Neuron (in vitro differentiated cells): ENCODE data around the gene KCTD15.

Experiments used
- H2AFZ ChIP-seq: one replicate; pipeline ENCODE4 v1.6.1; 2013; ENCODE audit warnings: low read depth, mild to moderate bottlenecking, inconsistent platforms, low read length, moderate library complexity
- H3K27me3 ChIP-seq: one replicate; pipeline ENCODE4 v1.6.1; 2013; ENCODE audit warnings: low read length; ENCODE audit not compliant: insufficient read depth
- H3K36me3 ChIP-seq: one replicate; pipeline ENCODE4 v1.6.1; 2013; ENCODE audit warnings: low read length; ENCODE audit not compliant: insufficient read depth
- H3K4me1 ChIP-seq: one replicate; pipeline ENCODE4 v1.6.1; 2013; ENCODE audit warnings: low read length; ENCODE audit not compliant: insufficient read depth
- H3K4me3 ChIP-seq: 2 replicates; pipeline ENCODE4 v1.5.1; 2013; ENCODE audit warnings: mild to moderate bottlenecking, low read length, moderate library complexity
- H3K9me3 ChIP-seq: one replicate; pipeline ENCODE4 v1.6.1; 2013; ENCODE audit warnings: low read length

Gene KCTD15

DNA sequence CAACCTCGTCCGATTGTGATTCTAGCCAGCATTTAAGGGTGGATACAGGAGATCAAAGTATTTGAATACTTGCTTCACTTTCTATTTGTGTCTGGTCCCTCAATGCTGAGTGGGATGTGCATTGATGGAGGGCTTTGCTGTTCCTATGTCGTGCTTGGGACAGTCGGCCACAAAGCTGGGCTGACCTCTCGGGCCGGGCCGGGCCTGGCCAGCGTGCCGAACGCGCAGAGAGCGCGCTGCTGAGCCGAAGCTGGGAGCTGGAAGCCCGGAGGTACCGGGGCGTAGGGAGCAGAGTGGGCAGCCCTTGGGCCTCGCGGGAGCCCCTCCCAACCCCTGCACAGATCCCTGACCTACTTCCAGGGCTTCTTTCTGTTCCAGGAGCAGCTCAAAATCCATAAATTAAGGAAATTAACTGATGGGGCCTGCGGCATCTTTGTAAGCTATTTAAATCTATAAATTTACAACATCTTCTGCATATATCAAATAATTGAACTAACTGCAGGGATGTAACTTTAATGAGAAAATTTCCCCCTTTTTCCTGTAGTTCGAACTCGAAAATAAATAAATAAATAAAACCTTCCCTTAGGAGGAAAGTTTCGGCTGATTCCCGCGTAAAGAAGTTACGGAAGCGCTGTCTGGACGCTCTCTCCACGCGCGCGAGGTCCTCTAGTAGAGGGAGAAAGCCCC, 1.8 kb upstream of the KCTD15 start:
- Histone ChIP-seq H3K27me3 (no peaks in the 10 kb centered on the region), H3K4me3 (peak overlapping the region; percentile 97), H2AFZ (peak overlapping the region; percentile 19), H3K4me1 (peaks cover 16% of the 10 kb centered on the region), H3K36me3 (peaks cover 7% of the 10 kb centered on the region), H3K9me3 (no peaks in the 10 kb centered on the region)

DNA sequence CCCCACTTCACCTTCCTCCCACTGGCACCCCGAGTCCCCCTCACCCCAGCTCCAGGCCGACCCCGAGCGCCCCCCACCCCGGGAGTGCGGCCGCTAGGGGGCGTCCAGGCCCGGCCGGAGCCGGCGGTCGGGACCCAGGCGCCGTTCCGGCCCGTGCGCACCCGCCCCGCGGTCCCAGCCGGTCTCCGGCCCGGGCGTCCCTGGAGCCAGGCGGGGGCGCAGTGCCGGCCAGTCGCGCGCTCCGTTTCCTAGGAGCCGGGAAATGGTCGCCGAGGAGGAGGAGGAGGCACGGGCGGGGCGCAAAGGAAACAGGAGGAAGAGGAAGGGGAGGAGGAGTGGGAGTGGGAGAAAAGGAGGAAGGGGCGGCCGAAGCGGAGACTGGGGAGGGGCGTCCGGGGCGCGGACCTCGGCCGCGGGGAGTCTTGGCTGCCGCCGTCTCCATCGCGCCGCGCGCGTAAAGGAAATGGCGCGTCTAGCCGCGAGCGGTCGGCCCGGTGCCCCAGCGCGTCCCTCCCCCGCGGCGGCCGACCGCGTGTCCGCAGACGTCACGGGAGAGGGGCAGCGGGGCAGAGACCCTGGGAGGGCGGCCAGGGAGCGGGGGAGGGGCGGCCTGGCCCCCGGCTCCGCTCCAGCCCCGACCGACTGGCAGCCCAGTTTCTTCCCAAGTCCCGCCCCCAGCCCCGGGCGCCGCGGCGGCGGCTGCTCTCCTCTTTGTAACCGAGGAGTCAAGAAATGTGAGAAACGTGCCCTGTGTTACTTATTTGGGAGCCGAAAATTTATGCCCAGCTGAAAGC, 1.1 kb upstream of the KCTD15 start:
- peaks cover 16% of the 10 kb centered on the region for H3K4me1 ChIP-seq
- H3K4me3 ChIP-seq: peak overlapping the region; percentile 97

DNA sequence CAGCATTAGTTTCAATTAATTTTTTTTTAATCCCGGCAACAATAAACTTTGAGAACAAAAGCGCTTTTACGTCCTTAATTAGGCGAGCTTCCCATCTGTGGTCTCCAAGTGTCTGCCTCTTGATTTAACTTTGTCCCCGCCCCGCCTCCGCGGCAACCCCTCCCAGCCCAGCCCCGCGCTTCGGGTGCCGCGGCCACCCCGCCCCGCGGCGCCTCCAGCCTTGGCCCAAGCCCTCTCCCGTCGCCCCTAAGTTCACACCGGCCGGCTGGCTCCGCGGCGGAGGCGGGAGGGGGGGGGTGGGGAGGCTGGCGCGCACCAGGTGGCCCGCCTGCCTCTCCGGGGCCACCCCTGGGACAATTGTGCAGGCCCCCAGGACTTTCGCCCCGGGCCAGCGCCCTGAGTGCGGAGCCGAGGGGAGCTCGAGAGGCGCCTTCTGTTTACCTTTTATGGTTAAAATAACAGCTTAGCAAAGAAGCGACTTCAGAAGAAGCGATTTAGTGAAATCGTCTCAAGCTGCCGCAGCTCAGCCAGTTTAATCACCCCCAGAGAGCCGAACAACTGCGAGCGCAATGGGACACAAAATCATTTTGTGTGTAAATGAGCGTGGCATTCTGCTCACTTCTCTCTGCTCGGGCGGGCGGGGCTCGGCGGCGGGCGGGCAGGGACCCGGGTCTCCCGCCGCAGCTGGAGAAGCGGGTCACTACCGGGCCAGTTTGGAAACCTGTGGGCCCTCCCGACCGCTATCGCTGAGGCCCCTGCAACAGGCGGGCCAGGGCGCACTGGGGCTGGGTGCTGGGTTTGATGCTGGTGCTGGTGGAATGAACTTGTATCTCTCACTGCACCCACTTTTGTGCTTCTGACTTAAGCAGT, 1.4 kb downstream of the KCTD15 start:
- H2AFZ ChIP-seq: no peak overlapping the region
- no peaks in the 10 kb centered on the region for H3K27me3 ChIP-seq
- no peaks in the 10 kb centered on the region for H3K9me3 ChIP-seq
- peaks cover 38% of the 10 kb centered on the region for H3K36me3 ChIP-seq
- H3K4me3 ChIP-seq: peak overlapping the region; percentile 97
- peaks cover 16% of the 10 kb centered on the region for H3K4me1 ChIP-seq

More for the DNA sequence above, 1.1 kb upstream of the KCTD15 start:
- peak overlapping the region; percentile 19 for H2AFZ ChIP-seq
- peaks cover 14% of the 10 kb centered on the region for H3K36me3 ChIP-seq
- H3K9me3 ChIP-seq: no peaks in the 10 kb centered on the region
- H3K27me3 ChIP-seq: no peaks in the 10 kb centered on the region

DNA sequence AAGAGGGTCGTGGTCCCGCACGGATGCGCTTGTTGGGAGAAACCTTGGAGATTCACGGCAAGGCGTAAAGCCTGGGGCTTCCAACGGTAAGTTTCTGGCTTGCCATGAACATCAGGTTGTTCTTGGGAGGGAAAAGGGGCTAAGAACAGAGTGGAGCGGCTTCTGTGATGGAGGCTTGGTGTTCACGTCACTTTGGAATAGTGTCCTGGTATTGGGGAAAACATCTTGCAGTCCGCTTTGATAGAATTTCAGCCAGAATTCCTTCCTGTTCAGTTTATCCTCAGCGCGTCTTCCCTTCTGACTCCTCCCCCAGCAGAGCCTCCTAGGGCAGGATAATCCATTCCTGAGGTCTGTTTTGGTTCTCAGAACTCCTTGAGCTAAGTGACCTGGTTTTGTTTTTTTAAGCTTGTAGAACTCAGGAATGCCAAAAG, 2.0 kb downstream of the KCTD15 start:
- Histone ChIP-seq H3K4me3 (peak overlapping the region; percentile 97), H3K36me3 (peaks cover 43% of the 10 kb centered on the region), H2AFZ (no peak overlapping the region), H3K27me3 (no peaks in the 10 kb centered on the region), H3K9me3 (no peaks in the 10 kb centered on the region), H3K4me1 (peaks cover 16% of the 10 kb centered on the region)

DNA sequence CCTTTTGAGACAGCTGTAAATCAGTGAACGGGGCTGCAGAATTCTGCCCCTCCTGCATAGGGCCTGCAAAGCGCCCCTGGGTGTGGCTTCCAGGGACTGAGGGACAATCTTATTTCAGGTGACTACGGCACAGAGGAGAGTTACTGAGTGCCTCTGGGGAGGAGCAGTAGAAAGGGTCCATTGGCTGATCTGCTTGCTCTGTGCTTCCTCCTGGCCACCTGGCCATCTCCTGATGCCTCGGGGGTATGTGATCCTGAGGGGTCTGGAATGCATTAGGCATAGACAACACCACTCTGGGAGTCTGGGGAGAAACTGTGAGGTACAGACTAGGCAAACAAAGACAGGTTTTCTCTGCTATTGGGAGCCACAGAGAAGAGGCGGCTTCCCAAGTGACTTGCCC, 2.8 kb downstream of the KCTD15 start:
- H3K27me3 ChIP-seq: no peaks in the 10 kb centered on the region
- H2AFZ ChIP-seq: no peak overlapping the region
- H3K9me3 ChIP-seq: no peaks in the 10 kb centered on the region
- H3K4me1 ChIP-seq: peaks cover 10% of the 10 kb centered on the region
- no peak overlapping the region for H3K4me3 ChIP-seq
- H3K36me3 ChIP-seq: peaks cover 49% of the 10 kb centered on the region

DNA sequence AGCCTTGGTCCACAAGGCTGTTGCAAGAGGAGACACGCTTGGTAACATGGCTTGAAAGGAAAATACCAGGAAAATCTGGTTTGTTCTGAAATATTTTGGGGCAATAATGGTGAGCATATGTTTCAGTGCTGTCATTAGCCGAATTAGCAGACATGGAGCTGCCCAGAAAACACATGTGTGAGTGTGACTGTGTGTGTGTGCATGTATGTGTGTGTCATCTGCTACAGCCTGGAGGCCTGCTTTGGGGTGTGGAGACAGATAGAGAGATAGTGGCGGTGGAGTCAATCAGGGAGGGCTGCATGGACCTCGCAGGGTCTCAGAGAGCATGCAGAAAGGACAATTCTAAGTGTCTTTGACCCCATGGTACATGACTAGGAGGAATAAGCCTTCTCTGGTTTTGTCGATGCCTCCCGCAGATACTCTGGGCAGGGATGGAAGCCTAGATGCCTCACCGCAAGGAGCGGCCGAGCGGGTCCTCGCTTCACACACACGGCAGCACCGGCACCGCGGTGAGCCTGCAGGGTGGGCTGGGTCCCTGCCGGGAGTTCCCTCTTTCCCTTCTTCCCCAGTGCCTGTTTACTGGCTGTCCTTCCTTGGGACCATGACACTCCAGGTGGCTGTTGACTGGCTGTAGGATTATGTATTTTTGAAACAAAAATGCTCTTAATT, 3.5 kb downstream of the KCTD15 start:
- H3K9me3 ChIP-seq: no peaks in the 10 kb centered on the region
- H2AFZ ChIP-seq: no peak overlapping the region
- H3K36me3 ChIP-seq: peaks cover 56% of the 10 kb centered on the region
- H3K4me3 ChIP-seq: no peak overlapping the region
- no peaks in the 10 kb centered on the region for H3K27me3 ChIP-seq
- H3K4me1 ChIP-seq: peaks cover 6% of the 10 kb centered on the region

DNA sequence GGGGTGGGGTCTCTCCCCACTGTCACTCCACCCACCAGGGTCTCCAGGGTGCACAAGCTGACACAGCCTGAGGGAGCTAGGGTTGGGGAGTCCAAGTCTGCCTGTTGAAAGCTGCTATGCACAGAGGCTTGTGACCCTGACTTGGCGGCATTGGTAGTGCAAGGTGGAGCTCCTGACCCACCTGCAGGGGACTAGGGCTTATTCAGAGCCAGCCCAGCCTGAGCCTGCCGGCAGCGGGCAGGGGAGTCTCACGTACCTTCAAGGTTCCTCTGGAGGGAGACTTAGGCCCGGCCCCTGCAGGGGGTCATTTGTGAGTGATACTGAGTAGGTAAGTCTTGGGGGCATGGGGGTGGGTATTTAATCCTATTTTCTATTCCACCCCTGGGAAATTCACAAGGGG, 4.7 kb downstream of the KCTD15 start:
- peaks cover 67% of the 10 kb centered on the region for H3K36me3 ChIP-seq

DNA sequence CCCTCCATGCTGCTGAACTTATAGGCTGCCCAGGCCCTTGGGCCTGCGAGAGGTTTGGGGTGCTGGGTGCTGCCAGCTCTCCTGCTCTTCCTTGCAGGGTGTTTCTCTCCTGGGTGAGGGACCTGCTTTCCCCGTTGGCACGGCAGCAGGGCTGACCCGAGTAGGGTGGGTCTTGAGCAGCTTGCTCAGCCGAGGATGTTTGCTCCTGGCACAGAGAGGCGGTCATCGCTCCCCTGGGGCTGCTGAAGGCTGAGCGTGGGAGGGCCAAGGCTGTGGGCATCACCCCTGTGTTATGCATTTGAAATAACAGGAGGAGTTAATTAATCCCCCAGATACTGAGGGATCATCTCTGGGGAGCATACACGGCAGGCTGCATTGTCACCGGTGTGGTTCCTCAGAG, 5.3 kb downstream of the KCTD15 start:
- H3K36me3 ChIP-seq: peaks cover 73% of the 10 kb centered on the region
- H3K4me1 ChIP-seq: peaks cover 6% of the 10 kb centered on the region
- H2AFZ ChIP-seq: no peak overlapping the region
- H3K9me3 ChIP-seq: no peaks in the 10 kb centered on the region
- H3K4me3 ChIP-seq: no peak overlapping the region
- H3K27me3 ChIP-seq: no peaks in the 10 kb centered on the region

More for the DNA sequence above, 4.7 kb downstream of the KCTD15 start:
- no peak overlapping the region for H3K4me3 ChIP-seq
- H3K9me3 ChIP-seq: no peaks in the 10 kb centered on the region
- H3K27me3 ChIP-seq: no peaks in the 10 kb centered on the region
- H3K4me1 ChIP-seq: peaks cover 6% of the 10 kb centered on the region
- H2AFZ ChIP-seq: no peak overlapping the region

DNA sequence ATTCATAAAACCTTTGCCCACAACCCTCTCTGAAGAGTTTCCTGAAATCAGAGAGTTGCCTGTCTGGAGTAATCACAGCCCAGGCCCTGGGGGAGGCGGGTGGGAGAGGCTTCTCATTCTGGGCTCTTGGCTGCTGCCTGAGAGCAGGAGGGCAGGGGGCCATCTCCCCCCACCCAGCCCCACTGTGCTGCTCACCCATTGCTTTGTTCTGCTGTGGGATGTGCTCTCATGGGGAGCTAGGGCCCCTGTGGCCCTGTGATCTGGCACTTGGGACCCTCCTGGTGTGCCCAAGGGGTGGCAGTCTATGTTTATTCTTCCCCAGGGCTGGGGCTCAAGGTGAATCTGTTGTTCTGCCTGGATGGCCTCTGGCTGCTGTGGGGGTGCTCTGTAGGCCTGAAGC, 6.1 kb downstream of the KCTD15 start:
- peaks cover 6% of the 10 kb centered on the region for H3K4me1 ChIP-seq
- H3K27me3 ChIP-seq: no peaks in the 10 kb centered on the region
- H3K4me3 ChIP-seq: no peak overlapping the region
- H2AFZ ChIP-seq: no peak overlapping the region
- peaks cover 78% of the 10 kb centered on the region for H3K36me3 ChIP-seq
- no peaks in the 10 kb centered on the region for H3K9me3 ChIP-seq

DNA sequence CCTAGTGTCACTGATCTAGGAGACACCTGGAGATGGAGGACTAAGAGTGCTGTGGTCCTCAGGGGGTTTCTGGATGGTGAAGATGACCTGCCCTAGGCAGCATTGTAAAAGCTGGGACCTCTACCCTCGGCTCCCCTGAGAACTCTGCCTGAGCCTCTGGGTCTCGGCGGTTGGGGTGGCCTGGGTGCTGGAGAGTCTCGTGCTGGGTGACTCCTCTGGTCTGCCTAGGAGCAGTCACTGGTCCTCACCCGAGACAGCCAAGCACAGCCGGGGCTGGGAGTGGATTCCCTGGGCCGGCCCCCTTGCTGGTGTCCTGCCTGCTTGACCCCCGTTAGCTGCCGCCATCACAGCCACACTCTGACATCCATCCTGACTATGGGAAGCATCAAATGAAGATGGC, 6.7 kb downstream of the KCTD15 start:
- Histone ChIP-seq H3K36me3 (peaks cover 84% of the 10 kb centered on the region), H3K4me3 (no peak overlapping the region), H3K9me3 (no peaks in the 10 kb centered on the region), H2AFZ (no peak overlapping the region), H3K27me3 (no peaks in the 10 kb centered on the region), H3K4me1 (peaks cover 6% of the 10 kb centered on the region)

DNA sequence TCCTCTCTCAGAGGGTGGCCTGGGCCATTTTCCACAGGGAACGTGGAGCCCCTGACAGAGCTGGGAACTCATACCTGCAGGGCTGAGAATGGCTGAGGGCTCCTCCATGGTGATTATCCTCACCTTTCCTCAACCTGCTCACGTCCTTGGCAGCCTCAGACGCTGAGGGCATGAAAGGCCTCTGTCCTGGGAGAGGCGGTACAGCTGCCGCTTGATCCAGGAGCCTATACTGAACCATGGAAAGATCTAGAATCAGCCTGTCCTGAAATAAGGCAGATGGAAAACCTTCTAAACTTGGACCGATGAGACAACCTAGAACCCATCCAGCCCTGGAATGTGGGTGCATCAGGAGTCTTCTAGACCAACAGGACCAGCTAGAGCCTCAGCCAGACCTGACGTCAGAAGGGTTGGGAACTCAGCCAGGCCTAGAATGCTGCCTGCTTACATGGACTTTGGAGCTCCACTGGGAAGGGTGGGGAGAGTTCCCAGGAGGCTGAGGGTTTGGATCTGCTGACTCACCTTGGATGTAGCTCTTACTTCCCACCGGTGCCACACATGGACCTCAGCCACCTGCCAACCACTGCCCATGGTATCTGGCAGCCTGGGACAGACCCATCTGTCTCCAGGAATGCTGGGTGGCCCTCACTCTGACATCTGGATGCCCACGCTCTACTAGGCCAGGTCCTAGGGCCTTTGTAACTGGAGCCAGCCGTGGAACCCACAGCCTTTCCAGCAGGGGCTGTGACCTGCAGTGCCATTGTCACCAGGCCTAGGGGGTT, 7.5 kb downstream of the KCTD15 start:
- no peaks in the 10 kb centered on the region for H3K4me1 ChIP-seq
- H2AFZ ChIP-seq: no peak overlapping the region
- no peaks in the 10 kb centered on the region for H3K27me3 ChIP-seq
- peaks cover 83% of the 10 kb centered on the region for H3K36me3 ChIP-seq
- no peak overlapping the region for H3K4me3 ChIP-seq
- H3K9me3 ChIP-seq: no peaks in the 10 kb centered on the region

DNA sequence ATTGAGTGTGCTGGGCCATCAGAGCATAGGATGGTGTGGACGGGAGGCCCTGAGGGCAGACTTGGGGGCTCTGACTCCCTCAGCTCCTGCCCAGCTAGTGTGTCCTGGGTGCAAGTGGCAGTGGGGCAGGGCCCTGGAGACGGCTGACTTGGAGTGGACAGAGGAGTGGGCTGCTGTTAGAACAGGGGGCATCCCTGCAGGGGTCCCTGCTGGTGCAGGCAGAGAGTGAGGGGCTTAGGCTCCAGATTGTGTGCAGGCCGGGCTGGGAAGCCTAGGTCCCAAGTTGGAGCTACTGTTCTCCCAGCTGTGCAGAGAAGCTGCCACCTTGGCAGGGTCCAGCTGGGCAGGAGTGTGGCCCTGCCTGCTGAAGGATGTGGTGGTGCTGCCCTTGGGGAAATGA, 8.6 kb downstream of the KCTD15 start:
- H3K27me3 ChIP-seq: no peaks in the 10 kb centered on the region
- H3K4me1 ChIP-seq: no peaks in the 10 kb centered on the region
- H3K4me3 ChIP-seq: no peak overlapping the region
- no peaks in the 10 kb centered on the region for H3K9me3 ChIP-seq
- peaks cover 79% of the 10 kb centered on the region for H3K36me3 ChIP-seq
- H2AFZ ChIP-seq: no peak overlapping the region
